Measurements from ENCODE around the gene LUC7L3.

- TF ChIP-seq CTCF (IDR thresholded peaks at IDR 0.05) (no peak), ZFX (IDR thresholded peaks at IDR 0.05; ENCODE audit: borderline replicate concordance) (no peak)
Observed at GRCh38 chr17:50735287-50735686, 15.9 kb downstream of the LUC7L3 start.
